Esophagus squamous epithelium (tissue), 4 donors: ENCODE measurements around the gene DKK3.

Experiments used
- CTCF ChIP-seq, 6 experiments: fragments of 450-650 bp in 4 of 6; fragments of 200-600 bp in 2 of 6; sonication (generic) in 2 of 6; IDR thresholded peaks; one replicate each; pipeline ENCODE4 v1.5.1; 2016 to 2019; ENCODE audit warnings: antibody characterized with exemption in 6 of 6, mild to moderate bottlenecking in 4 of 6, moderate library complexity in 4 of 6
- POLR2A ChIP-seq, 4 donors: fragments of 450-650 bp; IDR thresholded peaks; one replicate each; pipeline ENCODE4 v1.6.1; 2017; ENCODE audit warnings: antibody characterized with exemption in 4 of 4, mild to moderate bottlenecking in 4 of 4, moderate library complexity in 3 of 4

DNA sequence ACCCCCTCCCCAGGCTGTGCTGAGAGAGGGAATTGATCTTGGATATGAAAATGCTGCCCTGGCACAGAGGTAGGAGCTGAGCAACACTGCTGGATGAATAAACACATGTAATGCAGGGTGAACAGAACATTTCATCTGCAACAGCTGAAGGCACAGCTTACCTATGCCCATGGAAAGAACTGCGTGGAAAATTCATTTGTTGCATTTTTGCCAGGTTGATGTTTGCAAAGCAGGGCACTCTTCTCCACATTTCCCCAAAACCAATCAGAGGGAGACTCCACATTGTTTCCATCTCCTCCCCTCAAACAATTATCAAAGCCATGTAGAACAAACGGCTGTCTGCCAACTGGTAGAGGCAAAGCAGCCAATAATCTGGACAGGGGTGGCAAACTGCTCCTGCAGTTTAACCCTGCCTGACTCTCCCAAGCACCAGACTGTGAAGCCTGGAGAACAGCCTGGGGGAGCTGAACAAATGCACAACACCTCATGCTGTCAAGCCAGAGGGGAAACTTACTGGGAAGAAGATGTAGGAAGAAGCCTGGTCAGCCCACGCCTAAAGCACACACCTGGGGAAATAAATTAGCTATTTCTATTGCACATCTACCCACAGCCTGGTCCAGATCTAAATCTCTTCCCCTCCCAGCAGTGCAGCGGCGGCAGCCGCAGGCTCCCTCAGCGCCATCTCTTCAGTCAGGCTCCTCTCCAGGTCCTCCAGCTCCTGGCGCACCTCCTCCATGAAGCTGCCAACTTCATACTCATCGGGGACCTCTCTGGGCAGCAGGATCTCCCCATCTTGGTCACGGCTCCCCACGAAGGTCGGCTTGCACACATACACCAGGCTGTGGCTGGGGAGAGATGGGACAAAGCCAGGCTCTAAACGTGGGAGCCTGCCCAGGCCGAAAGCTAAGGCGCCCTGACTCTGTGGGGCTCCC lies 44.3 kb downstream of the DKK3 start:
- TF ChIP-seq CTCF (IDR thresholded peaks at IDR 0.05) (no peak), POLR2A (IDR thresholded peaks at IDR 0.05) (no peak)
